HG03575 (cell line): ENCODE data around the gene CTNNBIP1.

ENCODE experiments used
- ATAC-seq: cut with Tn5 transposase; IDR thresholded peaks from one replicate; pipeline ENCODE4 v1.9.1; 2021; ENCODE audit not compliant: unreplicated experiment, insufficient number of reproducible peaks, low FRiP score; ENCODE audit errors: extremely low read depth

The CTNNBIP1 gene

DNA sequence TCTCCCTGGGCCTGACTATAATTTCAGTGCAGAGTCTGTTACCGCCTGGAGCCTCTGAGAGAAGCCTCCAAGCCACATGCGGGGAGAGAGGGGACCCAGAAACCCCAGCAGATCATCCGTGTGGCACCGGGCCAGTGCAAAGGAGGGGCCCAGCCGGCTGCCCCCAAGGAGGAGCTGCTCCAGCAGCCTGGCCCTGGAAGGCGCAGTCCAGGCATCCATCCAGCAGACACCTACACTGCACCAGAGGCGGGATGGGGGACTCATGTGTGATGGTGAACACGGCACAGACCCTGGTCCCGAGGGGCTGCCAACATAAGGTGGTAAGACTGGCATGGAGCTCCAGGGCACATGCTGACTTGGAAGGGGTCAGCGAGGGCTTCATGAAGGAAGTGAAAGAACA, 46.7 kb downstream of the CTNNBIP1 start:
- ATAC-seq = no peak

- no peak for ATAC-seq
Measured at GRCh38 chr1:9861360-9861759, 48.7 kb downstream of the CTNNBIP1 start.

DNA sequence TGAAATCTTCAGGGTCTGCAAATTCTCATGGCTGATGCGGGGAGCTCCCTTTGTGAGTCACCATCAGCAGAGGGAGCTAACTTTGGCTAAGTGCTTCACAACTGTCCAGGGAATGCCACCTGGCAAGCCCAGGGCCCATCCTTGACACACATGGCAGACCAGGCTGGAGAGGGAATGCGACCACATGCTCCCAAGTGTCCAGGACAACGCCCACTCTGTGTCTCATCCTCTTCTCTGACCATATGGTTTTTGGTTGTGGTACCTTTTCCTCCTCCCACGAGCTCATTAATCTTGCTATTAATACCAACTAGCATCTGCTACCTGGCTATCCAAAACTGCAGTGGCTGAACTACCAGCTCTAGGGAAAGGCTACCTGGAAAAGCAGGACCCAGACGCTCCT, 49.2 kb downstream of the CTNNBIP1 start:
- ATAC-seq = no peak

DNA sequence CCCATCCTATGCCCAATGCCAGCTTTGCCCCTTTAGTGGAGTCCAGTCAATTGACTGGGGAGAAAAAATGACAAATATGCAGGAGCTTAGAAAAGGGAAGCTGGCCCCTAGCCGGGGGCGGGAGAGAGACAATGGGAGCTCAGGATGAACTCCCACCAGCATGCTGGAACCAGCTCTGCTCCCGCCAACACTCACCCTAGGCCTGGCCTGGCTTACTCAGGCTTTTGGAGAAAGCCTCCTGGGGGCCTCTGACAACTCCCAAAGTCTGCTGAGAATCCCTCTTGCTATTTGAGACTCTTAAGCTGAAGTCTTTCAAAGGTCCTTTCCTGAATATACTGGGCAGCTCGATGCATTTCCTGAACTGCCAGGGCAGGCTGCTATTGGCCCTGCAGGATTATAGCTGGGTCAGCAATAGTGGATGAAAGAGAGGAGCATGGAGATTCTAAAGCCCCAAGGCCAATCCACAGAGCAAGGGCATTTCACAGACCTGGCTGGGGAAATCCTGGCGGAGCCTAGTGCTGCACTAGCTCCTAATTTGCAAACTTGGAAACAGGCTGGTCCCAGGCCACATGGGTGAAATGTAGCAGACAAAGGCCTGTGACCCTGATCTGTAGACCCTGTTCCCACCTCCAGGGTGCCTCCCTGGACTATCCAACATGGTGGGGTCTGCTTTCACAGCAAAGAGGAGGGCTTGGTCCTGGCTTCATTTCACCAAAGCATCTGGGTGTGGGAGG, 50.6 kb downstream of the CTNNBIP1 start:
- no peak for ATAC-seq

- no peak for ATAC-seq
Measured at GRCh38 chr1:9858293-9859035, 51.6 kb downstream of the CTNNBIP1 start.

DNA sequence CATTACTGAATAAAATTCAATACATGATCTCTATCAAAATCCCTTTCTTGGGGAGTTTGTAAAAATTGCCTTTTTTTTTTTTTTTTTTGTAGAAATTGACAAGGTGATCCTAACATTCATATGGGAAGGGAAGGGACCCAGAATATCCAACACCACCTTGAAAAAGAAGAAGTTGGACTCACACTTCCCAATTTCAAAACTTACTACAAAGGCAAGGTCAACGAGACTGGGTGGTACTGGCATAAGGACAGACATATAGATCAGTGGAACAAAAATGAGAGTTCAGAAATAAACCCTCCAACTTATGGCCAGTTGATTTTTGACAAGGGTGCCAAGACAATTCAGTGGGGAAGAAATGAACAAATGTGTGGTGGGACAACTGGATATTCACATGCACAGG, 54.9 kb downstream of the CTNNBIP1 start:
- ATAC-seq = no peak

DNA sequence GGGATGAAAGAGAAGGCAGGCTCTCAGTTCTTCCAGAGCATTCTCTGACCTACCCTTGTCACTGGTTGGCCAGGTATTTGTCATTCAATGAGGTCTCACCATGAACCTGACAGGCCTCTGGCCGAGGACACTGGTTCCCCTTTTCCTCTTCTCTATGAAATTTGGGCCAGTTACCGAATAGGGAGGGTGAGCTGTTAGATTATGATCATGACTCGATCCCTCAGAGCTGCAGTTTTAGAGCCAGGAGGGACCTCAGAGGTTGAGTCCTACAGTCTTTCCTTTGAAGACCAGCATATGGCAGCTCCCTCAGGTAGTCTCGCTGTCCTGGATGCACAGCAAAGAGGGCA, 56.8 kb downstream of the CTNNBIP1 start:
- no peak for ATAC-seq

DNA sequence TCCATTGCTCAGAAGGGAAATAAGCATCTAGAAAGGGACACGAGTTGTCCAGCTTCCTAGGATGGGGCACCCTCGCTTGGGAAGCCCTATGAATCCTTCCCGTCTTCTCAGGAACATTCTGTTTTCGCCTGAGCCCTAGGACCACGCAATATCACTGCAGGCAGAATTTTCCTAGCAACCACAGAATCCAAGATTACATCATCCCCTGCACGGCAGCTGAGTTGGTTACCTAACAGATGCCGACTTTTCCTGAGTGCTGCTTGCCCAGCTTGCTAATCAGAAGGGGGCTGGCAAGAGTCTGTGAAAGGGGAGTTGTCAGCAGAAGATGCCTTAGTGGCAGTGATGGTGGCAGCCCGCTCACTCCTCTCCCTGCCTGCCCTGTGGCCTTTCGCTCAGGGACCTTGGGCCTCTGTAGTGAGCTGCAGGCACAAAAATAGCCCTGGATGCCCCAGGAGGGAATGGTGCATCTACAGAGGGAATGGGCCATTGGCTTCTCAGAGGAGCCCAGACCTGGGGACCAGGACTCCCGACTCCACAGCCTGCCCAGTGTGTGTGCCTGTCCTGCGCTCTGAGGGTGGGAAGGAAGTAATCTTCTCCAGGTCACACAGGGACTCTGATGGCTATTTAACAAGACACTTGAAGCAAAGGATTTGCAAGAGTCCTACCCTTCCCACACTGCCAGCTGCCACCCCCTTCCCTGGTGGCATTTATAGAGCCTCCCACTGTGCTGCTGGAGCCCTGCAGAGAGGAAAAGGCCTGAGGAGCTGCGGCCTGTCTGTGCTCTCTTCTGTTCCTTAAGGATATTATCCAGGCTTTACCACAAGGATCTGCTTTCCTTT, 57.4 kb downstream of the CTNNBIP1 start:
- no peak for ATAC-seq

GRCh38 chr1:9852004-9852403, 58.1 kb downstream of the CTNNBIP1 start:
- no peak for ATAC-seq

DNA sequence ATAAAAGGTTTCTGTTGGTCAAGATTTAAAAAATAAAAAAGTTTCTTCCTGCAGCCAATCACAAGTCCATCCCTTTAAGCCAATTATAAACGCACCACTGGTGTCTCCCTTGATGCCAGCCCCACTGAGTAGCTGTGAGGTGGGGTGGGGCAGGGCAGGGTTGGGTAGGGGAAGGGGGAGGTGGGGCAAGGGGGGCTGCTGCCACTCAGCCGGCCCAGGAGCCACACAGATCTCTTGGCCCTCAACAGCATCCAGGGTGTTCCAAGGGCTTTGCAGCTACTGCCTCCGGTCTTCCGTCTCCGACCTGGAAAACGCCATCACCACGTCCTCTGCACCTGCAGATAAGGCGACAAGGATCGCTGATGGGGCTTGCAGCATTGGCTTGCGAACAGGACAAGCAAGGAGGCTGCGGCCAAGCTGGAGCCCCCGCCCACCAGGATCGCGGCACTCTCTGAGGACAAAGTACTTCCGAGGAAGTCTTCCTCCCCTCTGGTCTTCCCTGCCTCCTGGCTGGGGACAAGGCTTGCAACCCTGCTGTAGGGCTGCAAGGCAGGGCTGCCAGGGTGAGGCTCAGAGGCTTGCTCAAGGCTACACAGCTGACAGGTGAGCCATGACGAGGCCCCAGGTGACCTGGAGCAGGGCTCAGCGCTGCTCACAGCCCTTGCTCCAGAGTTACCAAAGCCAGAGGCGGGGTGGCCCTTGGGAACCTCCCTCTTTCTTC, 59.5 kb downstream of the CTNNBIP1 start:
- ATAC-seq = no peak

DNA sequence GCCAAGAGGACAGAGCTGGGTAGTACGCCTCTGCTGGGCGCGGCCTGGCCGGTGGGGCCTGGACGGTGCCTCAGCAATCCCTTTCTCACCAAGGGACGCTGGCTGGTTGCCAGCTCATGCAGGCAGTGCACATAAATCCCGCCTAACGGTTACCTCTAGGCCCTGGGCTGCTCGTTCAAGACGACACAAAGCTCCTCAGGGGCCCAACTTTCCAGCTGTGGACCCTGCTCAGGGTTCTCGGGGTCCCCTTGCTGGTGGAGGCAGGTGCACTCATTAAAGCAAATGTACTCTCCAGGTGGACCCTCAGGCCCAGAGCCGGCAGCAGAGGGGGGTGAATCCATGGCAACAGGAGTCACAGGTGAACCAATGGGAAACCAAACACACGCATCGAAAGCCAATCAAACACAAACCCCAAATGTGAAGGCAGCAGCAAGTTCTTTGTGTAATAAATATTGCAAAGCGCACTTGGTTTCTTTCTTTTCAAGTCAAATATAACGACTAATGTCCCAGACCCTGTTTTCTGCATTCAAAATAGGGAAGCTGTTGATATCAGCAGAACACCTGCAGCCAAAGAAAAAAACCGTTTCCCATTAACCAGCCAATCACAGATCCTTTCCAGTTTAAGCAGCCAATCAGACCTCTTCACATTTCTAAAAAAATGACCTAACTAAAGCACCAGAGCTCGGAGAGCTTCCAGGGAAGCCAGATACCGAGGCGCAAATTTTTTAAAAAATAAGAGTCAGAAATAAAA, 60.2 kb downstream of the CTNNBIP1 start:
- no peak for ATAC-seq

DNA sequence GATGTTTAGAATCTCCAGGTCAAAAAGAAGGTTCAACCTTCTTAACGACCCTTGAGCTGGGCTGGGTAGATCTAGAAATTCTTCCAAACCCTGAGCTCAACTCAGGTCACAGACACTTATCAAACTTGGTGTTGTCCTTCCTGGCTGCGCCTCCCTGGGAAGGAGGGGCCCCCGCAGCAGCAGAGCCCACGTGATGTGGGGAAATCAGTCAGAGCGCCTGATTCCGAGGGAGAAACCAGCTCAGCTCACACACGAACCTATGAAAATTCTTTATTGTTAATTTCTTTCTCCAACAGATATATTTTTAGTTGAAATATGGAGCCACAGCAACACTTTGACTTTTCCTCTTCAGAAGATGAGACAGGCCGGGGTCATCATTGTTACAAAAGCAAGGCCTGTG, 62.0 kb downstream of the CTNNBIP1 start:
- no peak for ATAC-seq

- no peak for ATAC-seq
Measured at GRCh38 chr1:9847269-9847668, 62.8 kb downstream of the CTNNBIP1 start.

GRCh38 chr1:9846611-9847171, 63.4 kb downstream of the CTNNBIP1 start:
- no peak for ATAC-seq

- no peak for ATAC-seq
Measured at GRCh38 chr1:9845914-9846313, 64.2 kb downstream of the CTNNBIP1 start.

GRCh38 chr1:9844756-9845155, 65.3 kb downstream of the CTNNBIP1 start:
- ATAC-seq = no peak

- no peak for ATAC-seq
Measured at GRCh38 chr1:9844106-9844505, 66.0 kb downstream of the CTNNBIP1 start.

DNA sequence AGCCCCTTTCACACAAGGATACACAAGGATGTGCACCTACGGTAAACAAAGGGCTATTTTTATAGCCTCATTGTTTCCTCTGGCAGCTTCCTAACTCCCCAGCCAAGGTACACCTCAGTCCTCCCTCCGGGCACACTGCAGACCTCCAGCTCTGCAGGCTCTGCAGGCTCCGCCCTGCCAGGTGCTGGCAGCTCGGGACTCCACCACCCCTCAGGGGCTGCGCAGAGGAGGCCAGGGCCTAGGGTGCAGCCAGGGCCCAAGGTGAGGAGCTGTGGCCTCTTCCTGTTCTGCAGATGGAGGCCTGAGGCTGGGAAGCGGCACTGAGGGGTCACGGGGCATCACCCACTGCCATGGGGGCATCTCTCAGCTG, 66.5 kb downstream of the CTNNBIP1 start:
- ATAC-seq = no peak
